Astrocyte (in vitro differentiated cells and primary cell): ENCODE results near the gene RASL10B. TPM values are rescaled to one million over a fixed set of nuclear protein-coding genes. Genes with fewer than 3 reads are reported as not detected.

Experiments
- DNase-seq: peaks from one replicate; pipeline ENCODE4 v3.0.0-alpha.2; 2010; ENCODE audit warnings: low read depth
- FAIRE-seq: peaks from 2 replicates; lab custom pipeline; 2011; peaks lifted over from hg19 to GRCh38; lab: Jason Lieb, UNC
- H2AFZ ChIP-seq: 2 replicates; pipeline ENCODE4 v1.6.0; 2012; ENCODE audit warnings: low read depth, low read length, inconsistent platforms
- H3K27ac ChIP-seq: 2 replicates; pipeline ENCODE4 v1.5.1; 2011; ENCODE audit warnings: low read depth, low read length, inconsistent platforms
- H3K27me3 ChIP-seq: 2 replicates; pipeline ENCODE4 v1.6.0; 2011; ENCODE audit warnings: low read length, inconsistent platforms; ENCODE audit not compliant: insufficient read depth
- H3K36me3 ChIP-seq: 2 replicates; pipeline ENCODE4 v1.5.1; 2011; ENCODE audit warnings: low read length, inconsistent platforms; ENCODE audit not compliant: insufficient read depth
- H3K4me1 ChIP-seq: 2 replicates; pipeline ENCODE4 v1.5.1; 2011; ENCODE audit warnings: low read length, inconsistent platforms; ENCODE audit not compliant: insufficient read depth
- H3K4me2 ChIP-seq: 2 replicates; pipeline ENCODE4 v1.6.0; 2012; ENCODE audit warnings: low read length, inconsistent platforms
- H3K4me3 ChIP-seq: 2 replicates; pipeline ENCODE4 v1.5.1; 2011; ENCODE audit warnings: low read depth, mild to moderate bottlenecking, low read length, inconsistent platforms; ENCODE audit not compliant: insufficient read depth
- H3K79me2 ChIP-seq: 2 replicates; pipeline ENCODE4 v1.6.0; 2012; ENCODE audit warnings: mild to moderate bottlenecking, low read length, inconsistent platforms; ENCODE audit not compliant: insufficient read depth
- H3K9ac ChIP-seq: 2 replicates; pipeline ENCODE4 v1.6.0; 2012; ENCODE audit warnings: mild to moderate bottlenecking, low read length, inconsistent platforms
- H3K9me3 ChIP-seq: 2 replicates; pipeline ENCODE4 v1.5.1; 2012; ENCODE audit warnings: low read depth, mild to moderate bottlenecking, low read length, inconsistent platforms; ENCODE audit not compliant: insufficient read depth
- H4K20me1 ChIP-seq: 2 replicates; pipeline ENCODE4 v1.6.0; 2012; ENCODE audit warnings: low read length, inconsistent platforms; ENCODE audit not compliant: insufficient read depth
- H3K27ac Mint-ChIP-seq: one replicate; pipeline ENCODE4 v1.8.0; 2021; ENCODE audit warnings: mild to moderate bottlenecking, mixed read lengths; ENCODE audit not compliant: unreplicated experiment
- H3K27me3 Mint-ChIP-seq: one replicate; pipeline ENCODE4 v1.8.0; 2021; ENCODE audit warnings: low read depth, mixed read lengths; ENCODE audit not compliant: unreplicated experiment
- H3K36me3 Mint-ChIP-seq: one replicate; pipeline ENCODE4 v1.8.0; 2021; ENCODE audit warnings: low read depth, mixed read lengths; ENCODE audit not compliant: unreplicated experiment
- H3K4me1 Mint-ChIP-seq: one replicate; pipeline ENCODE4 v1.8.0; 2021; ENCODE audit warnings: low read depth, mixed read lengths; ENCODE audit not compliant: unreplicated experiment
- H3K4me3 Mint-ChIP-seq: one replicate; pipeline ENCODE4 v1.8.0; 2021; ENCODE audit warnings: mild to moderate bottlenecking, moderate library complexity, mixed read lengths; ENCODE audit not compliant: unreplicated experiment
- H3K9me3 Mint-ChIP-seq: one replicate; pipeline ENCODE4 v1.8.0; 2021; ENCODE audit warnings: mild to moderate bottlenecking, mixed read lengths; ENCODE audit not compliant: unreplicated experiment
- CTCF ChIP-seq: IDR thresholded peaks from 2 replicates; pipeline ENCODE4 v1.5.1; 2011; ENCODE audit warnings: low read depth, mild to moderate bottlenecking, inconsistent platforms, low read length, moderate library complexity; ENCODE audit not compliant: insufficient read depth
- EZH2 ChIP-seq: IDR thresholded peaks from 2 replicates; pipeline ENCODE4 v1.6.1; 2012; ENCODE audit warnings: mild to moderate bottlenecking, low read length, inconsistent platforms; ENCODE audit not compliant: insufficient read depth
- total RNA-seq: library from RNA; stranded (reverse); gene quantifications from 2 replicates; pipeline ENCODE4 v1.2.1, GENCODE V29; 2021

The RASL10B gene
- total RNA-seq, 1 donor from 2014 or later: 21.7 TPM

DNA sequence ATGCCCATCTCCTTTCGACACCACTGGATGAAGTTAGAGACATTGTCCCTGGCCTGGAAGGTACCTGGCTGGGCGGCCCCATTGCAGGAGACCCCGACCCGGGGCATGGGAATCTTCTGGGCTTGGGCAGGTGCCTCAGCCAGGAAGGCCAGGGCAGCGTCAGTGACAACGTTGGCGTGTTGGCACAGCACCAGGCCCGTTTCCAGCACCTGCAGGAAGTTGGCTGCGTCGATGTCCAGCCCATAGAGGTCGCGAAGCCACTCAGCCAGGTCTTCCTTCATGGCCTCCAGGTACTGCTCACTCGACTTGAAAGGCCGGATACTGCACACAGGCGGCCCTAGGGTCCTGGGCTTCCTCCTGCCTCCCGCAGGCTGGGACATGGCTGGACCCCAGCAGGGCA, 21.0 kb downstream of the RASL10B start:
- no peak for TF ChIP-seq CTCF
- TF ChIP-seq EZH2: no peak
- Histone ChIP-seq H3K9me3 (no peaks in the 10 kb centered on the region), H3K27ac (no peak overlapping the region), H3K27me3 (peaks cover 14% of the 10 kb centered on the region), H3K36me3 (no peaks in the 10 kb centered on the region), H2AFZ (no peak overlapping the region), H3K4me3 (no peak overlapping the region), H4K20me1 (no peaks in the 10 kb centered on the region), H3K4me1 (peaks cover 6% of the 10 kb centered on the region), H3K9ac (no peak overlapping the region), H3K79me2 (no peaks in the 10 kb centered on the region), H3K4me2 (no peak overlapping the region)
- H3K9me3 Mint-ChIP-seq: no peaks in the 10 kb centered on the region
- H3K36me3 Mint-ChIP-seq: peaks cover 1% of the 10 kb centered on the region
- no peaks in the 10 kb centered on the region for H3K4me1 Mint-ChIP-seq
- no peak overlapping the region for H3K27ac Mint-ChIP-seq
- peaks cover 33% of the 10 kb centered on the region for H3K27me3 Mint-ChIP-seq
- DNase-seq: no peak
- no peak for FAIRE-seq
- H3K4me3 Mint-ChIP-seq: no peak overlapping the region

GRCh38 chr17:35752945-35753764, 21.7 kb downstream of the RASL10B start, which contains the start of gene GAS2L2:
GAS2L2 (minus strand) TSS chr17:35753239; CDS start chr17:35752850, 389 bp downstream.
- no peak within 1 kb of the TSS for H3K27ac ChIP-seq
- TF ChIP-seq EZH2: no peak
- no peak for TF ChIP-seq CTCF
- H3K4me2 ChIP-seq: no peak within 1 kb of the TSS
- Mint-ChIP-seq H3K27me3 (peaks cover 33% of the 10 kb centered on the region), H3K36me3 (peaks cover 1% of the 10 kb centered on the region), H3K4me3 (no peak within 1 kb of the TSS), H3K4me1 (no peaks in the 10 kb centered on the region), H3K27ac (peak within 1 kb of the TSS; percentile 4), H3K9me3 (no peaks in the 10 kb centered on the region)
- peaks cover 14% of the 10 kb centered on the region for H3K27me3 ChIP-seq
- no peaks in the 10 kb centered on the region for H3K36me3 ChIP-seq
- H4K20me1 ChIP-seq: no peaks in the 10 kb centered on the region
- no peak within 1 kb of the TSS for H2AFZ ChIP-seq
- H3K4me1 ChIP-seq: peaks cover 6% of the 10 kb centered on the region
- FAIRE-seq (no peak), DNase-seq (no peak)
- no peak within 1 kb of the TSS for H3K4me3 ChIP-seq
- no peaks in the 10 kb centered on the region for H3K9me3 ChIP-seq
- no peaks in the 10 kb centered on the region for H3K79me2 ChIP-seq
- no peak within 1 kb of the TSS for H3K9ac ChIP-seq

GRCh38 chr17:35757243-35757642, 25.8 kb downstream of the RASL10B start:
- Mint-ChIP-seq H3K9me3 (peaks cover 3% of the 10 kb centered on the region), H3K4me1 (no peaks in the 10 kb centered on the region), H3K36me3 (peaks cover 1% of the 10 kb centered on the region), H3K4me3 (no peak overlapping the region), H3K27me3 (peaks cover 8% of the 10 kb centered on the region), H3K27ac (no peak overlapping the region)
- TF ChIP-seq CTCF (no peak), EZH2 (no peak)
- H3K36me3 ChIP-seq: no peaks in the 10 kb centered on the region
- no peak overlapping the region for H3K4me2 ChIP-seq
- no peaks in the 10 kb centered on the region for H3K79me2 ChIP-seq
- H3K9ac ChIP-seq: no peak overlapping the region
- no peak overlapping the region for H3K27ac ChIP-seq
- H4K20me1 ChIP-seq: no peaks in the 10 kb centered on the region
- no peaks in the 10 kb centered on the region for H3K9me3 ChIP-seq
- no peak for DNase-seq
- H3K4me3 ChIP-seq: no peak overlapping the region
- no peak for FAIRE-seq
- H3K27me3 ChIP-seq: peaks cover 4% of the 10 kb centered on the region
- no peak overlapping the region for H2AFZ ChIP-seq
- no peaks in the 10 kb centered on the region for H3K4me1 ChIP-seq
